ENCODE data around the gene PRDM15. TPM values are rescaled to one million over a fixed set of nuclear protein-coding genes. Genes with fewer than 3 reads are reported as not detected.

The PRDM15 gene
- total RNA-seq, 1 experiment from 2014 or later: 10.4 TPM

DNA sequence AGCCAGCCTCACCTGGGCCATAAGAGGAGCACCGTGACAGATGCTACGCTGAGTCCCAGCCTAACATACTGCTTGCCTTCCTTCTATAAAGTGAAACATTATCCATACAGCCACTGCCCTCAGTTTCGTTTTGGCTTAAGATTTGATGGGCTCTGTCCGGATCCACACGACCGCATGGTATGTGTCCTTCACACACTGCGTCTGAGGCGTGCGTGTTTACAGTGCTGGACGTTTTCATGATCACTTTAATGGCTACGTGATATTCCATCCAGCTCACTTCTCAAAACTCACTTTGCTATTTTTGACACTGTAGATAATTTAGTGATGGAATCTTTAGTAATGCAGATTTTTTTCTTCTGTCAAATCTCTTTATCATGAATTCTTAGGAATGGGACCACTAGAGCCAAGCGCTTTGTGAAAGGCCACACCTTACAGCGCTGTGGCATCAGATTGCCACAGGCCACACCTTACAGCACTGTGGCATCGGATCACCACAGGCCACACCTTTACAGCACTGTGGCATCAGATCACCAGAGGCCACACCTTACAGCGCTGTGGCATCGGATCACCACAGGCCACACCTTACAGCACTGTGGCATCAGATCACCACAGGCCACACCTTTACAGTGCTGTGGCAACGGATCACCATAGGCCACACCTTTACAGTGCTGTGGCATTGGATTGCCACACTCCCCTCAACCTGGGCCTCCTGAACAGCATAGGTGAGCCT, 47.1 kb downstream of the PRDM15 start:
- intact Hi-C loops (cut with micrococcal nuclease; ENCODE audit: unreplicated experiment): no loop called here
- no peaks in the 10 kb centered on the region for H3K9me3 Mint-ChIP-seq (ENCODE audit: low read depth, unreplicated experiment)
- TF ChIP-seq, protein P1, sequence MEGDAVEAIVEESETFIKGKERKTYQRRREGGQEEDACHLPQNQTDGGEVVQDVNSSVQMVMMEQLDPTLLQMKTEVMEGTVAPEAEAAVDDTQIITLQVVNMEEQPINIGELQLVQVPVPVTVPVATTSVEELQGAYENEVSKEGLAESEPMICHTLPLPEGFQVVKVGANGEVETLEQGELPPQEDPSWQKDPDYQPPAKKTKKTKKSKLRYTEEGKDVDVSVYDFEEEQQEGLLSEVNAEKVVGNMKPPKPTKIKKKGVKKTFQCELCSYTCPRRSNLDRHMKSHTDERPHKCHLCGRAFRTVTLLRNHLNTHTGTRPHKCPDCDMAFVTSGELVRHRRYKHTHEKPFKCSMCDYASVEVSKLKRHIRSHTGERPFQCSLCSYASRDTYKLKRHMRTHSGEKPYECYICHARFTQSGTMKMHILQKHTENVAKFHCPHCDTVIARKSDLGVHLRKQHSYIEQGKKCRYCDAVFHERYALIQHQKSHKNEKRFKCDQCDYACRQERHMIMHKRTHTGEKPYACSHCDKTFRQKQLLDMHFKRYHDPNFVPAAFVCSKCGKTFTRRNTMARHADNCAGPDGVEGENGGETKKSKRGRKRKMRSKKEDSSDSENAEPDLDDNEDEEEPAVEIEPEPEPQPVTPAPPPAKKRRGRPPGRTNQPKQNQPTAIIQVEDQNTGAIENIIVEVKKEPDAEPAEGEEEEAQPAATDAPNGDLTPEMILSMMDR (IDR thresholded peaks at IDR 0.05; ENCODE audit: unreplicated experiment): no peak
- H3K4me1 Mint-ChIP-seq (ENCODE audit: low read depth, unreplicated experiment): no peaks in the 10 kb centered on the region
- CTCF ChIA-PET: no interaction called here
- H3K36me3 Mint-ChIP-seq (ENCODE audit: insufficient read depth, unreplicated experiment): no peaks in the 10 kb centered on the region
- no peak overlapping the region for H3K27ac Mint-ChIP-seq (ENCODE audit: unreplicated experiment)
- H3K4me3 Mint-ChIP-seq (ENCODE audit: low read depth, unreplicated experiment): no peak overlapping the region
- no peak for DNase-seq
- H3K27me3 Mint-ChIP-seq (ENCODE audit: unreplicated experiment): no peaks in the 10 kb centered on the region
- BruUV-seq (replicated peaks): no TSS peak

DNA sequence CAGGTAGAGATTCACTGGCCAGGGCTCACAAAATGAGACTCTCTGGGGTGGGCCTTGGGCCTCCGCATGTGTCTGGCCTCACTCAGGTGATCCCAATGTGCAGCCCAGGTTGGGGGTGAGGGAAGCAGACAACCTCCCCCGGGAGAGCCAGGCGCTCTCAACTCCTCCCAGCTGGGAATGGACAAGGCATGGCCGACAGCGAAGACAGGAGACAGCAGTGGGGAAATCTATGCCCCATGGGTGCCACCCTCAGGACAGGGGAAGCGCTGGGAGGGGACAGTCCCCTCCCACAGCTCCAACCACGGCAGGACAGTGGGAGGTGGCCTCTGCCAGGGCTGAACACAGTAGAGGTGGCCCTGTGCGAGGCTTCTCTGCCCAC, 47.7 kb downstream of the PRDM15 start:
- Mint-ChIP-seq H3K27ac (ENCODE audit: unreplicated experiment) (no peak overlapping the region), H3K4me3 (ENCODE audit: low read depth, unreplicated experiment) (no peak overlapping the region), H3K9me3 (ENCODE audit: low read depth, unreplicated experiment) (no peaks in the 10 kb centered on the region), H3K36me3 (ENCODE audit: insufficient read depth, unreplicated experiment) (no peaks in the 10 kb centered on the region), H3K4me1 (ENCODE audit: low read depth, unreplicated experiment) (no peaks in the 10 kb centered on the region), H3K27me3 (ENCODE audit: unreplicated experiment) (no peaks in the 10 kb centered on the region)
- BruUV-seq (replicated peaks): no TSS peak
- TF ChIP-seq, protein P1 (IDR thresholded peaks at IDR 0.05; ENCODE audit: unreplicated experiment): no peak
- DNase-seq: no peak
- CTCF ChIA-PET: no interaction called here
- intact Hi-C loops (cut with micrococcal nuclease; ENCODE audit: unreplicated experiment): no loop called here

DNA sequence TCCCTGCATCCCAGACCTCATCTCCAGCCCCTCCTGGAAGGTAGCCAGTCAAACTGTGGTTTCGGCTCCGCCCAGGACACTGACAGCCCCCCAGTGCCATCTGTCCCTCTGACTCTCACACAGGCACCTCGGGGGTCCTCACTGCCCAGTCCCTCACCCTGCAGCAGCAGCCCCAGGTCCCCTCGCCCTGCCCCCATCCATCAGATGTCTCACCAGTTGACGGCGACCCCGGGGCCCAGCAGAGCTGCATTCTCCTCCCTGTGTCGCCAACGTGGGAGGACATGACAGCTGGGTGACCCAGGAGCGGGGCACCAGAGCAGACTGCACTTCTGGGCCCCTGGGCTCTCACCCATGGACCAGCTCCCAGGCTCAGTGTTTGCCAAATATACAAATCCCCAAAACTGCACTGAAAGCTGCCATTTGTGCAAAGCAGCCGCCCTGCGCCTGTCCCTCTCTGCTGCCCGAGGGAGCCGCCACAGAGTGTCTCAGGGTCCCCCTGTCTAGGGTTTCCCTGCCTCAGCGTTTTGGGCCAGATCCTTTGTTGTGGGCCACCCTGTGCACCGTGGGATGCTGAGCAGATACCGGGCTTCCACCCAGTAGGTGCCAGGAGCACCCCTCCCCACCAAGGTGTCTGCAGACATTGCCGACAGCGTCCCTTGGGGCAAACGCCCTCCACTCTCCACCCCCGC, 48.2 kb downstream of the PRDM15 start:
- TF ChIP-seq, protein P1 (IDR thresholded peaks at IDR 0.05; ENCODE audit: unreplicated experiment): no peak
- Mint-ChIP-seq H3K27ac (ENCODE audit: unreplicated experiment) (no peak overlapping the region), H3K9me3 (ENCODE audit: low read depth, unreplicated experiment) (no peaks in the 10 kb centered on the region), H3K4me3 (ENCODE audit: low read depth, unreplicated experiment) (no peak overlapping the region), H3K27me3 (ENCODE audit: unreplicated experiment) (no peaks in the 10 kb centered on the region), H3K4me1 (ENCODE audit: low read depth, unreplicated experiment) (no peaks in the 10 kb centered on the region), H3K36me3 (ENCODE audit: insufficient read depth, unreplicated experiment) (no peaks in the 10 kb centered on the region)
- no TSS peak for BruUV-seq (replicated peaks)
- DNase-seq: no peak
- intact Hi-C loops (cut with micrococcal nuclease; ENCODE audit: unreplicated experiment): no loop called here
- CTCF ChIA-PET: no interaction called here

DNA sequence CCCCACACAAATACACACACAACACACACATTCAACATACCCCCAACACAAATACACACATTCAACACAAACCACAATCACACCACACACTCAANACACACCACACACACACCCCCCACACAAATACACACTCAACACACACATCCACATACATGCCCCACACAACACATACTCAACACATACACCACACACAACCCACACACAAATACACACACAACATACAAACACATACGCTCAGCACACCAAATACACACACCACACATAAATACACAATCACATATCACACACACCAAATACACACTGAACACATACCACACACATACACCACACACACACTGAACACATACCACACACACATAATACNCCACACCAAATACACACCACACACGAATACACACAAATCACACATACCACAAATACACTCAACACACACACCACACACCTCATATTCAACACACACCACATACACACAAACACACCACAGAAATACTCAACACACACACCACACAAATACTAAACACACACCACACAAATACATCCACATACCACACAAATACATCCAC, 48.9 kb downstream of the PRDM15 start:
- no peak for DNase-seq
- CTCF ChIA-PET: no interaction called here
- Mint-ChIP-seq H3K27me3 (ENCODE audit: unreplicated experiment) (no peaks in the 10 kb centered on the region), H3K27ac (ENCODE audit: unreplicated experiment) (no peak overlapping the region), H3K9me3 (ENCODE audit: low read depth, unreplicated experiment) (no peaks in the 10 kb centered on the region), H3K4me1 (ENCODE audit: low read depth, unreplicated experiment) (no peaks in the 10 kb centered on the region), H3K4me3 (ENCODE audit: low read depth, unreplicated experiment) (no peak overlapping the region), H3K36me3 (ENCODE audit: insufficient read depth, unreplicated experiment) (no peaks in the 10 kb centered on the region)
- TF ChIP-seq, protein P1 (IDR thresholded peaks at IDR 0.05; ENCODE audit: unreplicated experiment): no peak
- BruUV-seq (replicated peaks): no TSS peak
- intact Hi-C loops (cut with micrococcal nuclease; ENCODE audit: unreplicated experiment): no loop called here

Measured in Calu3 (cell line).